ENCODE measurements around the gene ZNF644. TPM values are rescaled to one million over a fixed set of nuclear protein-coding genes. Genes with fewer than 3 reads are reported as not detected.

The ZNF644 gene
- total RNA-seq, 1 donor from 2014 or later, result 68.8 TPM

DNA sequence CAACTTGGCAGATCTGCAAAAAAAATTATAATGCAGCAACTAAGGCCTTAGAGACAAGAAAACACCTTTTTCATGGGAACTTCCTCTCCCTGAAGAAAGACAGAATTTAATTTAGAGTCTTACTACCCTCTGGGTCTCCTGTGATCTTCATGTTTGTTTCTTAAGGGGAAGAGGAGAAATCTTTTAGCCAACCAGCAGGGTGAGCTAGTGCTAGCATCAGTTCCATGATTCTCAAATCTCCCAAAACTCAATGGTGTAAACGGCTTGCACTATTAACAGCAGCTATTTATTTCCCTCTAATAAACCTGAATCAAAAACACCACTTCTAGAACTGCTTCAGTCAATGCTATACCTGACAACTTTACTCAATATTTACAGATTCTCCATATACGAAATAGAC lies 3.8 kb downstream of the ZNF644 start:
- H3K9me3 Mint-ChIP-seq, result peaks cover 3% of the 10 kb centered on the region
- no peaks in the 10 kb centered on the region for H3K27me3 Mint-ChIP-seq (ENCODE audit: low read depth)
- DNase-seq (ENCODE audit: low read depth, low spot score), result no peak
- peak overlapping the region; percentile 81 for H3K4me3 Mint-ChIP-seq
- peak; percentile 55 for TF ChIP-seq CTCF (conservative IDR thresholded peaks at IDR 0.05)
- peaks cover 4% of the 10 kb centered on the region for H3K36me3 Mint-ChIP-seq (ENCODE audit: low read depth)
- peaks cover 68% of the 10 kb centered on the region for H3K4me1 Mint-ChIP-seq
- no peak overlapping the region for H3K27ac Mint-ChIP-seq (ENCODE audit: unreplicated experiment)

DNA sequence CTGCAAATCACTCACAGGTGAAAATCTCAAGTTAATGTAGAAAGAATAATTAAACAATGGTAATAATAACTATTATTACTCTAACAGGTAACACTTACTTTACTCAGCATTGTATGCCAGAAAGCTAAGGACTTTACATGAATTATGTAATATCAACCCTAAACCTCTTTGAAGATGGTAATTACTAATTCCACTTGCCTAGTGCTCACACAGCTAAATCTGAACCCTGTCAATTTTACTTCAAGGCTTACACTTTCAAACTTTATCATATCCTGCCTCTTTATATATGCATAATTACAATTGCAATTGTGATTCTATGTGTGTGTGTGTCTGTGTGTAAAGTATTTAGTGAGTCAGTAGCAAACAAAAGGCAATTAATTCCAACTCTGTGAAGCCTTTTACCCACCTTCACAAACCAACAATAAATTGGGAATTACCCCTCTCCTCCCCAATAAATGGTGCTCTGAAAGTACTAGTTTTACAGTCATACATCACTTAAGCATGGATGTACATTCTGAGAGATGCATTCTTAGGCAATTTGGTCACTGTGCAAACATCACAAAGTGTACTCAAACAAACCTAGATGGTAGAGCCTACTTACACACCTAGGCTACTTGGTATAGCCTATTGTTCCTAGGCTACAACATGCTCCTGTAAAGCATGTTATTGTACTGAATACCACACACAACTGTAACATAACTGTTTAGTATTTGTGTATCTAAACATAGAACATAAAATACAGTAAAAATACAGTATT lies 5.9 kb downstream of the ZNF644 start:
- Mint-ChIP-seq H3K4me1 (peaks cover 63% of the 10 kb centered on the region), H3K27ac (ENCODE audit: unreplicated experiment) (no peak overlapping the region), H3K4me3 (peak overlapping the region; percentile 32), H3K36me3 (ENCODE audit: low read depth) (peaks cover 6% of the 10 kb centered on the region), H3K27me3 (ENCODE audit: low read depth) (no peaks in the 10 kb centered on the region), H3K9me3 (no peaks in the 10 kb centered on the region)
- no peak for TF ChIP-seq CTCF (conservative IDR thresholded peaks at IDR 0.05)
- DNase-seq (ENCODE audit: low read depth, low spot score), result no peak

- Mint-ChIP-seq H3K27me3 (ENCODE audit: low read depth) (no peaks in the 10 kb centered on the region), H3K27ac (ENCODE audit: unreplicated experiment) (peak overlapping the region; percentile 45), H3K4me1 (peaks cover 59% of the 10 kb centered on the region), H3K4me3 (no peak overlapping the region), H3K9me3 (peaks cover 2% of the 10 kb centered on the region), H3K36me3 (ENCODE audit: low read depth) (peaks cover 7% of the 10 kb centered on the region)
- DNase-seq (ENCODE audit: low read depth, low spot score), result no peak
- no peak for TF ChIP-seq CTCF (conservative IDR thresholded peaks at IDR 0.05)
Measured at GRCh38 chr1:91015358-91015780, 6.5 kb downstream of the ZNF644 start.

DNA sequence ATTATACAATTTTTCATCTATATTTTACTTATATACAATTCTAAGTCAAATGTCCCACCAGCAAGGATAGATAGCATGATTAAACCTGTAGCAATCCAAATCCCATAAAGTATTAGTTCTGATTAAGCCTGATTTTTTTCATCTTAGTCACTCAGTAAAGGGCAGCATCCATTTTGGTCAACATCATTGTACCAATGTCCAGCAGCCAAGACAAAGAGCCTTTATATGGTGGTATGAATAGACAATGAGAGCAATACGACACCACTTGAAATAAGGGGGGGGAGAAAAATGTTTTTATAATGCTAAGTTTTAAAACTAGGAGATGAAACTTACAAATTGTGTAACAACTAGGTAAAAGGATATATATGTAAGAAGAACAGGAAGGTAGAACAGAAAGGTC lies 7.4 kb downstream of the ZNF644 start:
- Mint-ChIP-seq H3K9me3 (peaks cover 2% of the 10 kb centered on the region), H3K27ac (ENCODE audit: unreplicated experiment) (peak overlapping the region; percentile 85), H3K4me3 (peak overlapping the region; percentile 11), H3K36me3 (ENCODE audit: low read depth) (peaks cover 13% of the 10 kb centered on the region), H3K27me3 (ENCODE audit: low read depth) (no peaks in the 10 kb centered on the region), H3K4me1 (peaks cover 57% of the 10 kb centered on the region)
- no peak for DNase-seq (ENCODE audit: low read depth, low spot score)
- TF ChIP-seq CTCF (conservative IDR thresholded peaks at IDR 0.05), result no peak

- Mint-ChIP-seq H3K27me3 (ENCODE audit: low read depth) (no peaks in the 10 kb centered on the region), H3K36me3 (ENCODE audit: low read depth) (peaks cover 17% of the 10 kb centered on the region), H3K9me3 (peaks cover 4% of the 10 kb centered on the region), H3K27ac (ENCODE audit: unreplicated experiment) (peak overlapping the region; percentile 21), H3K4me3 (no peak overlapping the region), H3K4me1 (peaks cover 45% of the 10 kb centered on the region)
- no peak for TF ChIP-seq CTCF (conservative IDR thresholded peaks at IDR 0.05)
- DNase-seq (ENCODE audit: low read depth, low spot score), result no peak
Measured at GRCh38 chr1:91013302-91013701, 8.5 kb downstream of the ZNF644 start.
